ENCODE results near the gene CTF1.

The CTF1 gene

DNA sequence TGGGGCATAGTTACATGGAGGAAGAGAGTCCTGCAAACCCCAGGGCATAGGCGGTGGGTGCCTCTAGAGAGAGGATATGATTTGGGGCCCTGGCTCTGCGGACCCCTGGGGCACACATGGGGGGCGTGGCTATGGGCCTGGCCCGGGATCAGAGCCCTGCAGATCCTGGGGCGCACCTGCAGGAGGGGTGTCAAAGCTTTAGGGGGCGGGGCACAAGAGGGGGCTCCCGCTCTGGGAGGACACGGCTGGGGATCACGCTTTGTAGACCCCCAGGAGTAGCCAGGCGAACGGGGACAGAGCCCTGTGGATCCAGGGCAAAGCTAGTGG, 3.0 kb upstream of the CTF1 start:
- Histone ChIP-seq H3K4me1 (peaks cover 21% of the 10 kb centered on the region), H3K4me3 (ENCODE audit: low read depth, low read length) (peak overlapping the region; percentile 83), H3K27ac (peak overlapping the region; percentile 62), H3K27me3 (ENCODE audit: control insufficient read depth, insufficient read depth, low read length) (no peaks in the 10 kb centered on the region), H3K36me3 (ENCODE audit: control insufficient read depth, insufficient read depth, low read length) (no peaks in the 10 kb centered on the region), H3K9me3 (ENCODE audit: control insufficient read depth, low read length) (no peaks in the 10 kb centered on the region), H3K9ac (peak overlapping the region; percentile 59), H2AFZ (peak overlapping the region; percentile 86), H3K79me2 (peaks cover 9% of the 10 kb centered on the region), H3K4me2 (ENCODE audit: low read length) (peak overlapping the region; percentile 98)
- TF ChIP-seq, protein P1, sequence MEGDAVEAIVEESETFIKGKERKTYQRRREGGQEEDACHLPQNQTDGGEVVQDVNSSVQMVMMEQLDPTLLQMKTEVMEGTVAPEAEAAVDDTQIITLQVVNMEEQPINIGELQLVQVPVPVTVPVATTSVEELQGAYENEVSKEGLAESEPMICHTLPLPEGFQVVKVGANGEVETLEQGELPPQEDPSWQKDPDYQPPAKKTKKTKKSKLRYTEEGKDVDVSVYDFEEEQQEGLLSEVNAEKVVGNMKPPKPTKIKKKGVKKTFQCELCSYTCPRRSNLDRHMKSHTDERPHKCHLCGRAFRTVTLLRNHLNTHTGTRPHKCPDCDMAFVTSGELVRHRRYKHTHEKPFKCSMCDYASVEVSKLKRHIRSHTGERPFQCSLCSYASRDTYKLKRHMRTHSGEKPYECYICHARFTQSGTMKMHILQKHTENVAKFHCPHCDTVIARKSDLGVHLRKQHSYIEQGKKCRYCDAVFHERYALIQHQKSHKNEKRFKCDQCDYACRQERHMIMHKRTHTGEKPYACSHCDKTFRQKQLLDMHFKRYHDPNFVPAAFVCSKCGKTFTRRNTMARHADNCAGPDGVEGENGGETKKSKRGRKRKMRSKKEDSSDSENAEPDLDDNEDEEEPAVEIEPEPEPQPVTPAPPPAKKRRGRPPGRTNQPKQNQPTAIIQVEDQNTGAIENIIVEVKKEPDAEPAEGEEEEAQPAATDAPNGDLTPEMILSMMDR (IDR thresholded peaks at IDR 0.05) = no peak

DNA sequence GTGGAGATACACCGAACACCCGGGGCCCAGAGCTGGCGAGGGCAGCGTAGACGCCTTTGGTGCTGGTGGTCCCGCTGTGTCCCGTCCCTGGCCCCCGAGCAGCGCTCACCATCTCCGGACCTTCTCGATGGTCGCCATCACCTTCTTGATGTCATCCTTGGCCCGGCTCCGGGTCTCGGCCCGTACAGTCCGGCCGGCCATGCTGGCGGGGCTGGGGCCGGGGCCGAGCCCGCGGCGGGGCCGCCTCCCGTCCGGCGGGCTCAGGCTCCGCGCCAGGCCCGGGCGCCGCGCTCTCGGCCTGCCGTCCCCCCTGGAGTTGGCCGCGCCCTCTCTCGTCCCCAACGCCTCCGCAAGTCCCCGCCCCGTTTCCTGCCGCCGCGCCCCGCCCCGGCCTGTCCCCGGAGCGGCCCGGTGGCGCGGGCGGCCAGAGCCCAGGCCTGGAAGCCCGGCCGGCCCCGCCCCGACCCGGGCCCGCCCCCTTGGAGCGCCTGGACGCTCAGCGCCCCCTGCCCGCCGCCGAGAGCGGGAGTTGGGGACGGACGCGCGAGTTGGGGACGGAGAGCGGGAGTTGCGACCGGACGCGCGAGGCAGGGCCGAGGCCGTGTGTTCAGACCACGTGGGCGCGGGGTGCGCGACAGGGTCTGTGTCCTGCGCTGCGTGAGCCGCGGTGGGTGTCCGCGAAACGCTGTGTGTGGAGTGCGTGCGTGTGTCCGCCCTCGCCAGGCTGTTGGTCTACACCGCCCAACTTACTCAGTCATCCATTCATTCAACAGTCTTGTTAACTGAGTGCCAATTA, 2.5 kb upstream of the CTF1 start, which contains the start of gene BCL7C:
BCL7C (minus strand) TSS at position 334 of the 796 bp plus-strand sequence; CDS start at position 201, 133 bp downstream.
- Histone ChIP-seq H3K9me3 (ENCODE audit: control insufficient read depth, low read length) (no peaks in the 10 kb centered on the region), H3K27me3 (ENCODE audit: control insufficient read depth, insufficient read depth, low read length) (no peaks in the 10 kb centered on the region), H3K9ac (peak within 1 kb of the TSS; percentile 59), H3K4me3 (ENCODE audit: low read depth, low read length) (peak within 1 kb of the TSS; percentile 83), H2AFZ (peak within 1 kb of the TSS; percentile 89), H3K27ac (peak within 1 kb of the TSS; percentile 96), H3K4me1 (peaks cover 21% of the 10 kb centered on the region), H3K36me3 (ENCODE audit: control insufficient read depth, insufficient read depth, low read length) (no peaks in the 10 kb centered on the region), H3K4me2 (ENCODE audit: low read length) (peak within 1 kb of the TSS; percentile 98), H3K79me2 (peaks cover 9% of the 10 kb centered on the region)
- TF ChIP-seq, protein P1 (IDR thresholded peaks at IDR 0.05) = peak; percentile 41

DNA sequence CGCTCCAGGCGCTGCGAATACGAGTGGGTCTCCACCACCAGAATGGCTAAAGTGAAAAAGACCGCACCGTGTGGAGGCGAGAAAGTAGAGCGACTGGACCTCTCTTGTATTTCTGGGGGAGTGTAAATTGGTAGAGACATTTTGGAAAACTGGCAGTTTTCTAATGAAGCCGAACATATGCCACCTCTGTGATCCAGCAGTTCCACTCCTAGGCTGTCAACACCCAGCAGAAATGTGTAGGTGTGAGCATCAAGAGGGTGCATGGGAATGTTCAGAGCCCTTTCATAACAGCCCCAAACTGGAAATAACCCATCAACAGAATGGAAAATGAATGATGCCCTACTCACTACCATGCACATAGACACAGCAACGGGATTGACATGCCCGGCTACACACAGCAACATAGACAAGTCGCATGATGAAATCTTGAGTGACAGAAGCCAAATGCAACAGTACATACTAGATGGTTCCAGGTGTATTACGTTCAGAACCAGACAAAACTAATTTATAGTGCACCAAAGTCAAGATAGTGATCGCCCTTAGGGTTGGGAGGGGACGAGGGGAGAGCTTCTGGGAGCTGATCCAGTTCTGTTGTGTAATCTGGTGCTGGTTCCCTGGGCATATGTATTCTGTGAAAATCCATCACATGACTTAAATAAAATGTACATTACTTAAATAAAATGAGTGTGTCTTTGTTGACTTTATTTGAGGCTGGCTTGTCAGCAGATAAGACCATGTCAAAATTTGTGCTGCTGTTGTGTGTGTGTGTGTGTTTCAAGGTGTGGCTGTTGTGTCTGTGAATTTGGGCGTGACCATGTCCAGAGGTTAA, 1.7 kb upstream of the CTF1 start:
- no peak overlapping the region for H3K9ac ChIP-seq
- H3K4me1 ChIP-seq = peaks cover 21% of the 10 kb centered on the region
- H3K4me3 ChIP-seq (ENCODE audit: low read depth, low read length) = peak overlapping the region; percentile 36

DNA sequence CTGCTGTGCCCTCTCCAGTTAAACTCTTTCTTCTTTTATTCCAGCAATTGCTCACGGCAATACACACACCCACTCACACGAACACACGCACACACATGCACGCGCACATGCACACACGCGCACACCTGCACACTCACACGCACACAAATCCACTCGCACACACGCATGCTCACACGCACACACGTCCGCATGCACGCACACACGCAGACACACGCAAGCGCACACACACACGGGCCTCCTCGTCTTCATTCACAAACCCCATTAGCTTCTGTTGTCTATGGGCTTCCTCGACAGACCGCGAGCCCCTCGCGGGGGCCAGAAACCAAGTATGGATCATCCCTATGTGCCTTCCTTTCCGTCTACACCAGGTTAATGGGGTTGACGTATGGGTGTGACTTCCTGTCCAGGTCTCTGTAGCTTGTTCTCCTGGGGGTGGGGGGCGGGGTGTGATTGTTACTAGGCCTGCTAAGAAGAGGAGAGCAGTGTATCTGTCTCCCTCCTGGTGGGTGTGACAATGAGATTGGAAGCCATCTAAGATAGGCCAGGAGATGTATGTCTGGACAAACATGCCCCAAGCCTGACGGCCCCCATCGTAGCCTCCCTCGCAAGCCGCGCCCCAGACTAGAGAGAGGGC, 670 bp upstream of the CTF1 start:
- Histone ChIP-seq H3K4me3 (ENCODE audit: low read depth, low read length) (peak overlapping the region; percentile 80), H3K9ac (peak overlapping the region; percentile 50)

More for the DNA sequence above, 1.7 kb upstream of the CTF1 start:
- H3K9me3 ChIP-seq (ENCODE audit: control insufficient read depth, low read length) = no peaks in the 10 kb centered on the region
- TF ChIP-seq, protein P1 (IDR thresholded peaks at IDR 0.05) = no peak
- H2AFZ ChIP-seq = peak overlapping the region; percentile 89
- H3K27ac ChIP-seq = peak overlapping the region; percentile 96
- no peaks in the 10 kb centered on the region for H3K36me3 ChIP-seq (ENCODE audit: control insufficient read depth, insufficient read depth, low read length)
- H3K4me2 ChIP-seq (ENCODE audit: low read length) = peak overlapping the region; percentile 56
- H3K79me2 ChIP-seq = peaks cover 9% of the 10 kb centered on the region
- no peaks in the 10 kb centered on the region for H3K27me3 ChIP-seq (ENCODE audit: control insufficient read depth, insufficient read depth, low read length)

More for the DNA sequence above, 670 bp upstream of the CTF1 start:
- H3K79me2 ChIP-seq = peaks cover 9% of the 10 kb centered on the region
- peak overlapping the region; percentile 92 for H2AFZ ChIP-seq
- peak overlapping the region; percentile 96 for H3K27ac ChIP-seq
- H3K4me2 ChIP-seq (ENCODE audit: low read length) = peak overlapping the region; percentile 99
- H3K36me3 ChIP-seq (ENCODE audit: control insufficient read depth, insufficient read depth, low read length) = no peaks in the 10 kb centered on the region
- no peaks in the 10 kb centered on the region for H3K27me3 ChIP-seq (ENCODE audit: control insufficient read depth, insufficient read depth, low read length)
- peaks cover 21% of the 10 kb centered on the region for H3K4me1 ChIP-seq
- TF ChIP-seq, protein P1 (IDR thresholded peaks at IDR 0.05) = no peak
- no peaks in the 10 kb centered on the region for H3K9me3 ChIP-seq (ENCODE audit: control insufficient read depth, low read length)

Data from parathyroid adenoma (tissue), 2 donors.